ENCODE results near the gene TAAR1.
"Not testable (repeated sequence)": the region's sequence is repeated elsewhere in the genome, so short reads cannot be mapped to it uniquely, and the experiment has no call there.

DNA sequence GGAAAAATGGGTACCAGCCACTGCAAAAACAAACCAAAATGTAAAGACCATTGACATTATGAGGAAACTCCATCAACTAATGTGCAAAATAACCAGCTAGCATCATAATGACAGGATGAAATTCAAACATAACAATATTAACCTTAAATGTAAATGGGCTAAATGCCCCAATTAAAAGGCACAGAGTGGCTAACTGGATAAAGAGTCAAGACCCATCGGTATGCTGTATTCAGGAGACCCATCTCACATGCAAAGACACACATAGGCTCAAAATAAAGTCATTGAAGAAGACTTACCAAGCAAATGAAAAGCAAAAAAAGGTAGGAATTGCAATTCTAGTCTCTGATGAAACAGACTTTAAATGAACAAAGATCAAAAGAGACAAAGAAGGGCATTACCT lies 21.8 kb downstream of the TAAR1 start:
- TF ChIP-seq, protein P1, sequence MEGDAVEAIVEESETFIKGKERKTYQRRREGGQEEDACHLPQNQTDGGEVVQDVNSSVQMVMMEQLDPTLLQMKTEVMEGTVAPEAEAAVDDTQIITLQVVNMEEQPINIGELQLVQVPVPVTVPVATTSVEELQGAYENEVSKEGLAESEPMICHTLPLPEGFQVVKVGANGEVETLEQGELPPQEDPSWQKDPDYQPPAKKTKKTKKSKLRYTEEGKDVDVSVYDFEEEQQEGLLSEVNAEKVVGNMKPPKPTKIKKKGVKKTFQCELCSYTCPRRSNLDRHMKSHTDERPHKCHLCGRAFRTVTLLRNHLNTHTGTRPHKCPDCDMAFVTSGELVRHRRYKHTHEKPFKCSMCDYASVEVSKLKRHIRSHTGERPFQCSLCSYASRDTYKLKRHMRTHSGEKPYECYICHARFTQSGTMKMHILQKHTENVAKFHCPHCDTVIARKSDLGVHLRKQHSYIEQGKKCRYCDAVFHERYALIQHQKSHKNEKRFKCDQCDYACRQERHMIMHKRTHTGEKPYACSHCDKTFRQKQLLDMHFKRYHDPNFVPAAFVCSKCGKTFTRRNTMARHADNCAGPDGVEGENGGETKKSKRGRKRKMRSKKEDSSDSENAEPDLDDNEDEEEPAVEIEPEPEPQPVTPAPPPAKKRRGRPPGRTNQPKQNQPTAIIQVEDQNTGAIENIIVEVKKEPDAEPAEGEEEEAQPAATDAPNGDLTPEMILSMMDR (IDR thresholded peaks at IDR 0.05), result not testable (repeated sequence)
- not testable (repeated sequence) for TF ChIP-seq POLR2AphosphoS5 (IDR thresholded peaks at IDR 0.05; ENCODE audit: insufficient read depth in 1 of 2, low read depth in 1 of 2)
